GM12864 (cell line): ENCODE data around the gene TOE1.
"Not testable (repeated sequence)": the region's sequence is repeated elsewhere in the genome, so short reads cannot be mapped to it uniquely, and the experiment has no call there.

Experiments used
- DNase-seq: peaks from one replicate; pipeline ENCODE4 v3.0.0-alpha.2; 2011; ENCODE audit warnings: low read depth
- H3K4me3 ChIP-seq: 2 replicates; pipeline ENCODE4 v1.5.1; 2011; ENCODE audit warnings: mild to moderate bottlenecking, low read depth, low read length, control low read depth
- CTCF ChIP-seq: IDR thresholded peaks from 2 replicates; pipeline ENCODE4 v1.5.1; 2011; ENCODE audit warnings: low read depth, mild to moderate bottlenecking, moderate library complexity, low read length, control low read depth, inconsistent platforms; ENCODE audit errors: missing control alignments

TOE1 gene

GRCh38 chr1:45355683-45356082 lies 15.7 kb downstream of the TOE1 start:
- no peak for TF ChIP-seq CTCF
- no peak overlapping the region for H3K4me3 ChIP-seq
- DNase-seq: no peak

- TF ChIP-seq CTCF: no peak
- H3K4me3 ChIP-seq: no peak overlapping the region
- DNase-seq: no peak
Measured at GRCh38 chr1:45356186-45356585, 16.2 kb downstream of the TOE1 start.

- no peak overlapping the region for H3K4me3 ChIP-seq
- no peak for DNase-seq
- peak; percentile 56 for TF ChIP-seq CTCF
Measured at GRCh38 chr1:45359882-45360513, 20.0 kb downstream of the TOE1 start.

- not testable (repeated sequence) for H3K4me3 ChIP-seq, DNase-seq
Measured at GRCh38 chr1:45360981-45361380, 21.0 kb downstream of the TOE1 start.

- TF ChIP-seq CTCF: no peak
- DNase-seq: no peak
- no peak overlapping the region for H3K4me3 ChIP-seq
Measured at GRCh38 chr1:45364294-45364693, 24.3 kb downstream of the TOE1 start.

GRCh38 chr1:45365051-45365450 lies 25.1 kb downstream of the TOE1 start:
- TF ChIP-seq CTCF: no peak
- H3K4me3 ChIP-seq: no peak overlapping the region
- peak; percentile 59 for DNase-seq

- no peak for TF ChIP-seq CTCF
- H3K4me3 ChIP-seq: no peak overlapping the region
- peak; percentile 67 for DNase-seq
Measured at GRCh38 chr1:45370575-45370974, 30.6 kb downstream of the TOE1 start.
